ENCODE results near the gene STAU1.
"Not testable (repeated sequence)": the region's sequence is repeated elsewhere in the genome, so short reads cannot be mapped to it uniquely, and the experiment has no call there.

The STAU1 gene

GRCh38 chr20:49161428-49162152 is 26.5 kb downstream of the STAU1 start:
- no peak for DNase-seq

DNA sequence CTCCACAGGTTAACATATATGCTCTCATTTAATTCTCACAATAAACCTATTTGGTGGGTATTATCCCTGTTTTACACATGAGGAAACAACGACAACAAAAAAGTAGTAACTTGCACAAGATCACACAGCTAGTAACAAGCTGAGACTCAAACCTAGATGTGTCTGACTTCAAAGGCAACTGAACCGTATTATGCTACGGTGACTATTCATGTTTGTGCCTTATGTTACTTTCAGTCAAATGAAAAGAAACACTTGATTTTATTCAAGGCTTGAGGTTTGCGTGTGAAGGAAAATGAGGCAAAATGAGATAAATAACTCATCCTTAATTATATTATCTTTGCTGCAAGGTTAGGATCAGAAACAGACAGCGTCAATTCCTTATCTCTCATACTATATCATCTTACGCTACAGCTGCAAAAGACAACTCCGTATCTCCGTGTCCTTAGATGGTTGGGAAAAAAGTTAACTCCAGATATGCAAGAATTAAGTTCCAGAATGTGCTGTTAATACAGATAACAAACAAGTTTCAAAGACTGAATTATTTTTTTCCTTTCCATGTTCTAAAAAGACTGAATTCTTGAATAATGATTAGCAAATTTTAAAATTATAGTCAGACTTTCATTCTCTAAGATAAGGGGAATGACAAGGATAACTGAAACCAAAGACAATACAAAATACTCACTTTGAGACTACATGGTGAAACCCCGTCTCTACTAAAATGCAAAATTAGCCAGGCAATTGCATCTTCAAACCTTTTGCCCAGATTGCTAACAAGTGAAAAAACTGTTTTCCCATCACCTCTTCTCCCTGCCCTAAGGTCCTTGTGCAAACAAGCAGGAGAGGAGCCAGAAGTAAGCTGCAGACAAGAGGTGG is 27.8 kb downstream of the STAU1 start:
- DNase-seq: no peak

- no peak for DNase-seq
These were observed 31.0 kb downstream of the STAU1 start for GRCh38 chr20:49157146-49157545.

DNA sequence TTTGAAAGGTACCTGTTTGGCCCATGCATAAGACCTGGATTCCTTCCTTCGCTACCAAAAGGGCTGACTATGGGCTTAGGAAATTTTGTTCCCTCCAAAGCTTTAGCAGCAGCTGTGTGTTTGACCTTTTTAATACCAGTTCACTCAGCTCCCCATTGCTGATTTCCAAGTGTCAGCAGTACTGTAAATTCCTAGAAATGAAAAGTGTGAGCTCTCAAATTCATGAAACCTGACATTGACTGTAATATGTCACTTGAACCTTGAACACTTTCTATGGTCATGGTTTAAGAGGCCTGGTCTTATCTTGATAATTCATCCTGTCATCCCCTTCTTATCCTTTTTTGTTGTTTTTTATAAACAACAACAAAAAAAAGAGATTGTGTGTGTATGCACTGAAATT is 31.7 kb downstream of the STAU1 start:
- DNase-seq: no peak

DNA sequence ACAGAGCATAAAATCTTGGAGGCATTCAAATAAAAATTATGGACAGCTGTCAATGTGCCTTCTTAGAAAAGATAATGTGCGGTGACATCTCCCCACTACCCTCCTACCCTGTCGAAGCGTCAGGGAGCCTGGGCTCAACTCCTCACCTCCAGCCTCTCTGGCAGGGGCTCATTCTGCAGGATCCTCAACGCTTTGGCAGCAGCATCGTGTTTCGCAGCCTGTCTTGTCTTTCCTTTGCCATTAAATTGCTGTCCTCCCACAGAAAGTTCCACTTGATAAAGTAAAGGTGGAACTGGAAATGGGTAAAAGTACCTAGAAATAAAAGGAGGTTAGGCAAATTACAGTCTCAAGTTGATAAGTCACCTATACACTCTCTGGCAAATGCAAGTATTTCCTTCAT is 36.7 kb downstream of the STAU1 start:
- DNase-seq: no peak

- DNase-seq: no peak
These were observed 38.7 kb downstream of the STAU1 start for GRCh38 chr20:49149281-49150045.

DNA sequence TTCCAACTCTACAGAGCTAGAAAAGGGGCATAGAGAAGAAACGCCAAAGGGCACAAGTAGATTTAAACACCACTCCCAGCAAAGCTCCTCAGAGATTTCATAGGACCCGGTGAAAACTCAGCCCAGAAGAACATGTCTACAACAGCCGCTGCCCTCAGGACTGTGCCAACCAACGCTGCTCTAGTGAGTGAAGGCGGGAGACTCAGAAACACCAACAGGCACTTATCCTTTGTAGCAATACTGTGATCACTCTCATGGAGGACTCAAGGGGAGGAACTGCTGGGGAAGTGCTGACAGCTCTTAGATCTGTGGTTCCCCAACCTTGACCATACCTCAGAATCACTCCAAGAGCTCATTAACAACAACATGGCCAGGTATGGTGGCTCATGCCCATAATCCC is 39.5 kb downstream of the STAU1 start:
- no peak for DNase-seq

DNA sequence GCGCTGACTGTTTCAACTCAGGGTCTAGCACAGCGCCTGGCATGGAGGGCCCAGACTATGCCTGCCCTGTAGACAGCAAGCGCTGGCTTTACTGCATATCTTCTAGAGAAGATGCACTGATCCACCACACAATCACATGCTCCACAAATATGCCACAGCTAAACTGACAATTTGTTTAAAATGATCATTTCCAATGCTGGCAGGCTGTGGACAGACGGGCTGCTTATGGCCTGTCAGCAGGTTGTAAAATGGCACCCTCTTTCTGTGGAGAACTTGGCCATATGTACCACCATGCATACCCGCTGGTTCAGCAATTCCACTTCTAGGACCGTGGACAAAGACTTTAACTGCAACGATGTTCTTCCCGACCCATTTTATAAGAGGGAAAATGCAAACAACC is 40.8 kb downstream of the STAU1 start:
- no peak for DNase-seq

GRCh38 chr20:49146442-49147225 is 41.5 kb downstream of the STAU1 start:
- no peak for DNase-seq

DNA sequence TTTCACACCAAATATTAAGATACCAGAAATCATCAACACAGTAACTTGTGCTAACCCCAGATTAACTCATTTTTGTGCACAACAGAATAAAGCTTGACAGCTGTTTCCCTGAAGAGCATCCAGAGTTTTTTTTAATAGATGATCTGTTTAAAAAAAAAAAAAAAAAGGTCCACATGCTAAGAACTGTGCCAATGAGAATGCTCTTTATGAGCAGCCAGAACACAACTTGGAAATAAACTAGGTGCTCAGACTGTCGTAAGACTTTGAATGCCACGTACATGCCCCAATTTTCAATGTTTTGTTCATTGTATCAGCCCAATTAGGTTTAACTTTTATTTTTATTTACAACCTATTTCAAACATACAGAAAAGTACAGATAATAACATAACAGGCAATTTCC is 47.3 kb downstream of the STAU1 start:
- DNase-seq: no peak

DNA sequence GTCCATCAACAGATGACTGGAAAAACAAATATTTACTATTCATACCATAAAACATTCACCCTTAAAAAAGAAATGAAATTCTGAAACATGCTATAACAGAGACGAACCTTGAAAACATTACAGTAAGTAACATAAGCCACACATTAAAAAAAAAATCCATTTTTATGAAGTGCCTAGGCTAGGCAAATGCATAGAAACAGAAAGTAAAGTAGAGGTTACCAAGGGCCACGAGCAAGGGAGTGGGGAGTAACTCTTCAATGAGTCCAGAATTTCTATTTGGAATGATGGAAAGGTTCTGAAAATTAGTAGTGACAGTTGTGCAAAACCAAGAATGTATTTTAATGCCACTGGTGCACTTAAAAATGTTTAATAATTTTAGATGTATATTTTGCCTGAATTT is 47.7 kb downstream of the STAU1 start:
- DNase-seq: no peak

GRCh38 chr20:49138431-49138830 is 49.7 kb downstream of the STAU1 start:
- no peak for DNase-seq

GRCh38 chr20:49136817-49137571 is 51.1 kb downstream of the STAU1 start:
- no peak for DNase-seq

GRCh38 chr20:49134797-49135196 is 53.3 kb downstream of the STAU1 start:
- DNase-seq: not testable (repeated sequence)

DNA sequence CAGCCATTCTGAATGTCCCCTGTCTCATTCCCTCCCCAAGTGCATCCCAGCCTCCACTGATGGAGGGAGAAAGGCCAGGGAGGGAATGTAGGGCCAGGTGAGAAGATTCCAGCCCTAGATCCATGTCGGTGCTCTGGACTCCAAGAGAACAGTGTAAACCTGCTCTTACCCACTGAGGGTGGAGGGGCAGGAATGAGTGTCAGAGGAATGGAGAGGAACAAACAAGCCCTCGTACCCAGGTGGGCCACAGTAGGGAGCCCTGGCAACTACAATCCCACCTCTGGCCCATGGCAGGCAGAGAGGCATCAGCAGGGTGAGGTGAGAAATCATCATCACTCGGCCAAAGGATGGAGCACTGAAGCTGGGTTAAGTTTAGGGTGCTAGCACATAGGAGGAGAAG is 54.6 kb downstream of the STAU1 start:
- no peak for DNase-seq

DNA sequence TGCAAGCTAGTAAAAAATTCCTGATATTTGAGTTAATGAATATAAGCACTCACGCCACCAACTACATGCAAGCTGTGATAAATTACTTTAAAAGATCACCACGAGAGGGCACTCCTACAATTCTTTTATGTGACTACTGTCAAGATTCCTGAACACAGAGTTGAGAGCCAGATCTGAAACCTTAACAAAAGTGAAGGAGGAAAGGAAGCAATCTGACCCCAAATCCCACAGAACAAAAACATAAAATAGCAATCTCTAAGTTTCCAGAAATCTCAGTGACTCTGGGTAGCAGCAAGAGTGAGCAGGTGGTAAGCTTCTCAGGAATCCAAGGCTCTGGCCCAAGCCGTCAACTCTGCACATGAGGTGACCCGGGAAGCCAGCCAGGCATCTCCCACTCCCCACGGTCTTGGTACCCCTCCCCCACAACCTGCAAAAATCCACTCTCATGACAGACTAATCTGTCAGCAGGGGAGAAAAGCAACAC is 55.1 kb downstream of the STAU1 start:
- DNase-seq: peak; percentile 77

GRCh38 chr20:49123982-49124381 is 64.2 kb downstream of the STAU1 start:
- DNase-seq: no peak

- peak; percentile 60 for DNase-seq
These were observed 65.2 kb downstream of the STAU1 start for GRCh38 chr20:49122920-49123319.

GRCh38 chr20:49119988-49120387 is 68.1 kb downstream of the STAU1 start:
- DNase-seq: no peak

DNA sequence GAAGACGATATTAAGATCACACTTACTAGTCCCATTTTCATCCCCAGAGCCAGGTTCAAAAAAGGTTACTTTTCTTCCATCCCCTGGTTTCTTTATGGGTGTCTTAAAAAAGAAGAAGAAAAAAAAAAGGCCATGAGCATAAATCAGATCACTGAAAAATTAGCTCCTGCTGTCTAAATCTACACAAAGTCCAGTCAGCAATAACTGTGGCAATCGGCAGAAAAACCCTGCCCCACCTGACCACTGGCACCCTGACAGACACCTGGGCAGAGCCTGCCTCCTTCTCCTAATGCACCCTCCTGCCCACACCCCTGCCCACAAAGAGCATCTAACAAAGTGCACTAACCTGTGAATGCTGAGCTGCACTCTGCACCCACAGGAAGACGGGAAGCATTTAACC is 69.8 kb downstream of the STAU1 start:
- DNase-seq: no peak

GRCh38 chr20:49115564-49115963 is 72.6 kb downstream of the STAU1 start:
- no peak for DNase-seq

Data from NCI-H82 (cell line).